OCI-LY1 (cell line): Measurements from ENCODE around the gene HIP1R.

Experiments
- EZH2 ChIP-seq: fragments of 200-600 bp; sonication (generic), shearing (Covaris generic); IDR thresholded peaks from 2 replicates; pipeline ENCODE4 v1.8.0; 2017; ENCODE audit warnings: borderline replicate concordance, mixed run types, mild to moderate bottlenecking, antibody characterized with exemption, low read length, moderate library complexity, mixed read lengths
- TF ChIP-seq, protein P1 (sequence below): fragments of 200-600 bp; sonication (generic), shearing (Covaris generic); IDR thresholded peaks from 2 replicates; pipeline ENCODE4 v1.5.1; 2017; ENCODE audit warnings: mild to moderate bottlenecking, antibody characterized with exemption, low read length, moderate library complexity, mixed read lengths

GRCh38 chr12:122845865-122846621 is 10.8 kb downstream of the HIP1R start:
- TF ChIP-seq, protein P1, sequence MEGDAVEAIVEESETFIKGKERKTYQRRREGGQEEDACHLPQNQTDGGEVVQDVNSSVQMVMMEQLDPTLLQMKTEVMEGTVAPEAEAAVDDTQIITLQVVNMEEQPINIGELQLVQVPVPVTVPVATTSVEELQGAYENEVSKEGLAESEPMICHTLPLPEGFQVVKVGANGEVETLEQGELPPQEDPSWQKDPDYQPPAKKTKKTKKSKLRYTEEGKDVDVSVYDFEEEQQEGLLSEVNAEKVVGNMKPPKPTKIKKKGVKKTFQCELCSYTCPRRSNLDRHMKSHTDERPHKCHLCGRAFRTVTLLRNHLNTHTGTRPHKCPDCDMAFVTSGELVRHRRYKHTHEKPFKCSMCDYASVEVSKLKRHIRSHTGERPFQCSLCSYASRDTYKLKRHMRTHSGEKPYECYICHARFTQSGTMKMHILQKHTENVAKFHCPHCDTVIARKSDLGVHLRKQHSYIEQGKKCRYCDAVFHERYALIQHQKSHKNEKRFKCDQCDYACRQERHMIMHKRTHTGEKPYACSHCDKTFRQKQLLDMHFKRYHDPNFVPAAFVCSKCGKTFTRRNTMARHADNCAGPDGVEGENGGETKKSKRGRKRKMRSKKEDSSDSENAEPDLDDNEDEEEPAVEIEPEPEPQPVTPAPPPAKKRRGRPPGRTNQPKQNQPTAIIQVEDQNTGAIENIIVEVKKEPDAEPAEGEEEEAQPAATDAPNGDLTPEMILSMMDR: no peak
- no peak for TF ChIP-seq EZH2
